A549 (cell line): ENCODE results near the gene ING3. TPM values are rescaled to one million over a fixed set of nuclear protein-coding genes. Genes with fewer than 3 reads are reported as not detected.
A peak's percentile ranks its signal among the peaks of the same experiment; 100 is the strongest.

Experiments
- ATAC-seq, 2 experiments: fragments of 200-7000 bp in 1 of 2; fragments of >200 bp in 1 of 2; cut with Nextera tagmentation in 1 of 2; cut with Tn5 transposase in 1 of 2; 3 replicates each; pipeline versions ENCODE4 v1.8.0 to v1.9.1; 2018 to 2020; ENCODE audit warnings: mild to moderate bottlenecking in 1 of 2, moderate library complexity in 1 of 2
- CTCF ChIA-PET: fragments of 300-600 bp; sonication (Branson Sonifier 250); formaldehyde crosslinking; extraction: SDS; loops from one replicate; lab custom pipeline; 2021; ENCODE audit warnings: antibody characterized with exemption, inconsistent platforms; lab: Yijun Ruan, JAX
- POLR2A ChIA-PET: fragments of 350-600 bp; formaldehyde crosslinking; extraction: SDS; loops from one replicate; lab custom pipeline; 2021; ENCODE audit warnings: antibody characterized with exemption, inconsistent platforms; lab: Yijun Ruan, JAX
- DNase-seq, 2 experiments: peaks; one replicate each; pipeline versions ENCODE4 v3.0.0 to v3.0.0-alpha.2; 2011 to 2016; ENCODE audit warnings: low read depth in 1 of 2, low spot score in 1 of 2
- FAIRE-seq: peaks from 2 replicates; lab custom pipeline; 2011; peaks lifted over from hg19 to GRCh38; lab: Jason Lieb, UNC
- H3K27ac ChIP-seq, 2 experiments: fragments of >200 bp; sonication (Bioruptor Twin); formaldehyde crosslinking; 3 replicates each; pipeline ENCODE4 v1.5.1; 2016 to 2017
- H3K4me1 ChIP-seq: fragments of >200 bp; sonication (Bioruptor Twin); formaldehyde crosslinking; 3 replicates; pipeline ENCODE4 v1.6.1; 2016
- H3K4me2 ChIP-seq: fragments of >200 bp; sonication (Bioruptor Twin); formaldehyde crosslinking; 3 replicates; pipeline ENCODE4 v1.6.1; 2016
- H3K4me3 ChIP-seq: fragments of >200 bp; sonication (Bioruptor Twin); formaldehyde crosslinking; 3 replicates; pipeline ENCODE4 v1.5.1; 2016
- H3K9me3 ChIP-seq: fragments of >200 bp; sonication (Bioruptor Twin); formaldehyde crosslinking; 3 replicates; pipeline ENCODE4 v1.6.1; 2016
- BHLHE40 ChIP-seq: IDR thresholded peaks from 2 replicates; pipeline ENCODE4 v1.6.1; 2012; ENCODE audit warnings: low read depth, low read length, inconsistent platforms
- CBX2 ChIP-seq: fragments of 200-600 bp; sonication (generic); IDR thresholded peaks from 2 replicates; pipeline ENCODE4 v1.6.1; 2016; ENCODE audit warnings: low read depth, mild to moderate bottlenecking, borderline replicate concordance
- CBX8 ChIP-seq: fragments of 200-600 bp; sonication (generic); IDR thresholded peaks from 2 replicates; pipeline ENCODE4 v1.6.1; 2016
- CEBPB ChIP-seq, 2 experiments: fragments of >200 bp in 1 of 2; sonication (Bioruptor Twin) in 1 of 2; formaldehyde crosslinking in 1 of 2; IDR thresholded peaks; 2 replicates each; pipeline ENCODE4 v1.6.1; 2012 to 2016
- EHMT2 ChIP-seq: fragments of 200-600 bp; sonication (generic); IDR thresholded peaks from 2 replicates; pipeline ENCODE4 v1.6.1; 2016; ENCODE audit warnings: antibody characterized with exemption, low read depth, mild to moderate bottlenecking, moderate library complexity
- ELK1 ChIP-seq: fragments of 150-350 bp; IDR thresholded peaks from 2 replicates; pipeline ENCODE4 v1.6.1; 2014; ENCODE audit warnings: low read depth, mild to moderate bottlenecking, low read length
- EP300 ChIP-seq, 2 experiments: fragments of >200 bp; sonication (Bioruptor Twin); formaldehyde crosslinking; IDR thresholded peaks; 2 replicates in 1 of 2; 3 replicates in 1 of 2; pipeline ENCODE4 v1.6.1; 2016 to 2017
- FOXS1 ChIP-seq: fragments of 250-450 bp; sonication (Bioruptor Pico); IDR thresholded peaks from 2 replicates; pipeline ENCODE4 v1.5.0; 2020; ENCODE audit warnings: mild to moderate bottlenecking, moderate library complexity
- GATA3 ChIP-seq: IDR thresholded peaks from 2 replicates; pipeline ENCODE4 v1.6.1; 2012; ENCODE audit warnings: borderline replicate concordance
- HDAC2 ChIP-seq: fragments of 200-600 bp; sonication (generic); IDR thresholded peaks from 2 replicates; pipeline ENCODE4 v1.6.1; 2016
- HEYL ChIP-seq: fragments of 250-450 bp; sonication (Bioruptor Pico); IDR thresholded peaks from 2 replicates; pipeline ENCODE4 v1.8.0; 2021; ENCODE audit warnings: mild to moderate bottlenecking, moderate library complexity
- HOXB13 ChIP-seq: fragments of 250-450 bp; sonication (Bioruptor Pico); IDR thresholded peaks from 2 replicates; pipeline ENCODE4 v1.5.0; 2020; ENCODE audit warnings: low read depth, mild to moderate bottlenecking, moderate library complexity
- JUN ChIP-seq, 2 experiments: fragments of >200 bp; sonication (Bioruptor Twin); formaldehyde crosslinking; IDR thresholded peaks; 2 replicates in 1 of 2; 3 replicates in 1 of 2; pipeline ENCODE4 v1.6.1; 2016 to 2017
- MAX ChIP-seq: IDR thresholded peaks from 2 replicates; pipeline ENCODE4 v1.6.1; 2012
- MYC ChIP-seq: IDR thresholded peaks from 2 replicates; pipeline ENCODE4 v1.6.1; 2012; ENCODE audit warnings: mild to moderate bottlenecking, inconsistent platforms, low read length, improper control_type of control experiment, borderline replicate concordance
- NPAS2 ChIP-seq: fragments of 250-450 bp; sonication (Bioruptor Pico); IDR thresholded peaks from 2 replicates; pipeline ENCODE4 v1.8.0; 2022; ENCODE audit warnings: mild to moderate bottlenecking, moderate library complexity, borderline replicate concordance
- POLR2A ChIP-seq: IDR thresholded peaks from 2 replicates; pipeline ENCODE4 v1.6.1; 2012; ENCODE audit warnings: mild to moderate bottlenecking, low read length
- RFX5 ChIP-seq: fragments of 450-650 bp; IDR thresholded peaks from 2 replicates; pipeline ENCODE4 v1.7.1; 2014; ENCODE audit warnings: antibody characterized with exemption, mild to moderate bottlenecking, moderate library complexity
- TFCP2L1 ChIP-seq: fragments of 250-450 bp; sonication (Bioruptor Pico); IDR thresholded peaks from 2 replicates; pipeline ENCODE4 v1.5.0; 2021; ENCODE audit warnings: mild to moderate bottlenecking
- USF2 ChIP-seq: fragments of 450-650 bp; IDR thresholded peaks from 2 replicates; pipeline ENCODE4 v1.6.1; 2014; ENCODE audit warnings: antibody characterized with exemption
- ZFP36 ChIP-seq: fragments of 450-650 bp; IDR thresholded peaks from 2 replicates; pipeline ENCODE4 v1.6.1; 2014; ENCODE audit warnings: borderline replicate concordance; ENCODE audit not compliant: partially characterized antibody
- ZSCAN20 ChIP-seq: fragments of 250-450 bp; sonication (Bioruptor Pico); IDR thresholded peaks from 2 replicates; pipeline ENCODE4 v1.8.0; 2022; ENCODE audit warnings: mild to moderate bottlenecking, moderate library complexity
- WGBS: methylation state at CpG from one replicate; pipeline ENCODE4 v1.1.6; 2017; ENCODE audit errors: missing lambda C conversion rate; 5-methylcytosine and 5-hydroxymethylcytosine counted together
- polyA plus RNA-seq, 4 experiments: library from polyadenylated mRNA; depleted of rRNA in 3 of 4; stranded (reverse); fragments of >200 nt; fragmentation: RNase III in 1 of 4; extraction: RNeasy Plus Mini Kit Qiagen cat#74134 plus additional on column Dnase treatment in 1 of 4; gene quantifications; 2 replicates in 3 of 4; 3 replicates in 1 of 4; pipeline ENCODE4 v1.2.3, GENCODE V29; 2011 to 2017

ING3 gene
- polyA plus RNA-seq, 2 of the 4 experiments (the other 2 are of a cell fraction): 5.6 to 11.3 TPM

GRCh38 chr7:120960714-120961113 is 10.1 kb downstream of the ING3 start:
- DNase-seq: no peak
- peak; percentile 70 for FAIRE-seq
- TF ChIP-seq CBX8: no peak
- no peak for TF ChIP-seq POLR2A
- no peak for TF ChIP-seq ZSCAN20 (CRISPR knock-in tag)
- no peak for TF ChIP-seq CEBPB (IDR thresholded peaks at IDR 0.05)
- TF ChIP-seq MYC: no peak
- TF ChIP-seq FOXS1 (CRISPR knock-in tag): no peak
- no peak for TF ChIP-seq NPAS2 (CRISPR knock-in tag)
- TF ChIP-seq EP300 (IDR thresholded peaks at IDR 0.05): no peak
- TF ChIP-seq ELK1: no peak
- TF ChIP-seq CBX2: no peak
- Histone ChIP-seq H3K4me1 (no peaks in the 10 kb centered on the region), H3K27ac (no peak overlapping the region), H3K9me3 (no peaks in the 10 kb centered on the region), H3K4me2 (no peak overlapping the region), H3K4me3 (no peak overlapping the region)
- CTCF ChIA-PET: no interaction called here
- no peak for ATAC-seq
- POLR2A ChIA-PET: interaction anchor here (0.6 kb wide), 1 partner anchor 10 kb away, joined by 5 read pairs; the partner anchor contains the start of gene ING3
- 88% methylated on average over 1 of the region's 1 CpG for WGBS

GRCh38 chr7:120961638-120962173 is 11.1 kb downstream of the ING3 start:
- ChIA-PET POLR2A (no interaction called here), CTCF (interaction anchor here (1.1 kb wide), 1 partner anchor 26 kb away, joined by 4 read pairs; no protein-coding TSS in a partner anchor)
- no peak for ATAC-seq
- FAIRE-seq: no peak
- Histone ChIP-seq H3K4me1 (no peaks in the 10 kb centered on the region), H3K4me3 (no peak overlapping the region), H3K27ac (no peak overlapping the region), H3K4me2 (no peak overlapping the region), H3K9me3 (no peaks in the 10 kb centered on the region)
- no peak for DNase-seq
- no peak for TF ChIP-seq JUN (IDR thresholded peaks at IDR 0.05)
- TF ChIP-seq EHMT2: no peak
- TF ChIP-seq HOXB13 (CRISPR knock-in tag): no peak
- no peak for TF ChIP-seq HEYL
- TF ChIP-seq HDAC2: no peak
- no peak for TF ChIP-seq CEBPB (IDR thresholded peaks at IDR 0.05)
- TF ChIP-seq RFX5: no peak
- WGBS: 85% methylated on average over 1 of the region's 1 CpG

- no peak for DNase-seq
- Histone ChIP-seq H3K27ac (no peak overlapping the region), H3K4me3 (no peak overlapping the region), H3K9me3 (no peaks in the 10 kb centered on the region), H3K4me2 (no peak overlapping the region), H3K4me1 (no peaks in the 10 kb centered on the region)
- CTCF ChIA-PET: interaction anchor here (1.8 kb wide), 1 partner anchor 24 kb away, joined by 4 read pairs; the partner anchor contains the start of gene CPED1
- no peak for TF ChIP-seq JUN (IDR thresholded peaks at IDR 0.05)
- no peak for TF ChIP-seq GATA3
- TF ChIP-seq HEYL: no peak
- TF ChIP-seq NPAS2 (CRISPR knock-in tag): no peak
- no peak for TF ChIP-seq TFCP2L1
- TF ChIP-seq MAX: no peak
- TF ChIP-seq BHLHE40: no peak
- no peak for TF ChIP-seq ZFP36
- TF ChIP-seq USF2: no peak
- POLR2A ChIA-PET: no interaction called here
- 84% methylated on average over 1 of the region's 1 CpG for WGBS
- ATAC-seq: no peak
- no peak for FAIRE-seq
Measured at GRCh38 chr7:120964088-120964487, 13.5 kb downstream of the ING3 start.
